Lung (tissue), 12 donors: Measurements from ENCODE around the gene MAMDC2. TPM values are rescaled to one million over a fixed set of nuclear protein-coding genes. Genes with fewer than 3 reads are reported as not detected.

Source experiments
- ATAC-seq: fragments of 200-7000 bp; cut with Tn5 transposase; one replicate; pipeline ENCODE4 v1.9.1; 2020; ENCODE audit warnings: moderate number of reproducible peaks; ENCODE audit not compliant: insufficient read depth, low FRiP score
- DNase-seq, 3 donors: peaks; one replicate each; pipeline ENCODE4 v3.0.0-alpha.2; 2013 to 2017
- H3K27ac ChIP-seq, 2 donors: one replicate each; pipeline ENCODE4 v1.5.1; 2013; ENCODE audit warnings: mild to moderate bottlenecking in 2 of 2, moderate library complexity in 2 of 2, control low read depth in 1 of 2, inconsistent platforms in 1 of 2, low read depth in 1 of 2, low read length in 1 of 2
- H3K27me3 ChIP-seq, 3 donors: one replicate each; pipeline ENCODE4 v1.5.1; 2013; ENCODE audit warnings: low read length in 2 of 3; ENCODE audit not compliant: control insufficient read depth in 3 of 3, insufficient read depth in 3 of 3
- H3K36me3 ChIP-seq, 4 donors: one replicate each; pipeline ENCODE4 v1.5.1; 2013; ENCODE audit warnings: low read length in 4 of 4, mild to moderate bottlenecking in 1 of 4, moderate library complexity in 1 of 4; ENCODE audit not compliant: control insufficient read depth in 4 of 4, insufficient read depth in 4 of 4
- H3K4me1 ChIP-seq, 5 donors: one replicate each; pipeline ENCODE4 v1.5.1; 2013; ENCODE audit warnings: low read length in 5 of 5, mild to moderate bottlenecking in 2 of 5, moderate library complexity in 1 of 5; ENCODE audit not compliant: control insufficient read depth in 5 of 5, insufficient read depth in 5 of 5
- H3K4me3 ChIP-seq: one replicate; pipeline ENCODE4 v1.5.1; 2013; ENCODE audit warnings: mild to moderate bottlenecking, control low read depth, moderate library complexity
- H3K9ac ChIP-seq, 2 donors: one replicate each; pipeline ENCODE4 v1.5.1; 2013; ENCODE audit warnings: low read length in 2 of 2, control low read depth in 1 of 2; ENCODE audit not compliant: insufficient read depth in 1 of 2
- H3K9me3 ChIP-seq, 4 donors: one replicate each; pipeline ENCODE4 v1.5.1; 2013; ENCODE audit warnings: low read length in 3 of 4, mild to moderate bottlenecking in 1 of 4, moderate library complexity in 1 of 4; ENCODE audit not compliant: control insufficient read depth in 4 of 4, insufficient read depth in 3 of 4
- CTCF ChIP-seq: IDR thresholded peaks from 2 replicates; pipeline ENCODE4 v1.5.1; 2012; ENCODE audit warnings: mild to moderate bottlenecking; ENCODE audit errors: control extremely low read depth, extremely low read depth
- WGBS, 2 donors: extraction: QIAGEN DNeasy Blood & Tissue Kit; methylation state at CpG; one replicate each; pipeline ENCODE4 v1.1.7; 2013; 5-methylcytosine and 5-hydroxymethylcytosine counted together
- polyA plus RNA-seq, 2 donors: library from polyadenylated mRNA; stranded (reverse); fragments of 200-250 nt; gene quantifications; one replicate each; pipeline ENCODE4 v1.2.1, GENCODE V29; 2013
- total RNA-seq, 2 donors: library from RNA; depleted of rRNA in 1 of 2; stranded (reverse); fragments of >200 nt in 1 of 2; gene quantifications; one replicate each; pipeline ENCODE4 v1.2.1, GENCODE V29; 2014 to 2021
- donor health status: control.
- donor health status: control.
- donor health status: Bipolar disorder and iron deficiency.
- donor health status: healthy.
- donor health status: DM: yes; HTN: yes; CAD: no.

Gene MAMDC2
- total and polyA plus RNA-seq, 4 donors = 6.5 to 28.6 (median 10.0) TPM

GRCh38 chr9:70127540-70128416 lies 84.1 kb downstream of the MAMDC2 start:
- ATAC-seq (peak; percentile 19), DNase-seq (peak in 1 of 3 donors; percentile 32)
- H3K4me1 ChIP-seq = peaks cover 0 to 16% (median 4%) of the 10 kb centered on the region in 5 donors
- H3K36me3 ChIP-seq = peaks cover 0 to 2% (median 0%) of the 10 kb centered on the region in 4 donors
- TF ChIP-seq CTCF = no peak
- WGBS, 2 donors = 67 to 80% methylated on average over 7 of the region's 7 CpGs
- no peaks in the 10 kb centered on the region for H3K27me3 ChIP-seq
- no peak overlapping the region for H3K9ac ChIP-seq
- no peak overlapping the region for H3K4me3 ChIP-seq
- H3K27ac ChIP-seq = peak overlapping the region; percentile 17 to 48
- peaks cover 0 to 3% (median 0%) of the 10 kb centered on the region in 4 donors for H3K9me3 ChIP-seq

GRCh38 chr9:70130266-70130665 lies 86.6 kb downstream of the MAMDC2 start:
- ATAC-seq (no peak), DNase-seq (peak in 2 of 3 donors; percentile 18 to 53)
- Histone ChIP-seq H3K27me3 (no peaks in the 10 kb centered on the region), H3K4me3 (no peak overlapping the region), H3K9me3 (peaks cover 0 to 2% (median 0%) of the 10 kb centered on the region in 4 donors), H3K27ac (no peak overlapping the region), H3K4me1 (peaks cover 0 to 15% (median 5%) of the 10 kb centered on the region in 5 donors), H3K36me3 (no peaks in the 10 kb centered on the region), H3K9ac (no peak overlapping the region)
- 84% methylated on average over 2 of the region's 2 CpGs for WGBS, 2 donors
- TF ChIP-seq CTCF = no peak

- Histone ChIP-seq H3K4me3 (no peak overlapping the region), H3K27me3 (no peaks in the 10 kb centered on the region), H3K9ac (no peak overlapping the region), H3K9me3 (peaks cover 0 to 2% (median 0%) of the 10 kb centered on the region in 4 donors), H3K4me1 (peaks cover 0 to 8% (median 5%) of the 10 kb centered on the region in 5 donors), H3K36me3 (no peaks in the 10 kb centered on the region), H3K27ac (no peak overlapping the region)
- DNase-seq (peak in 1 of 3 donors; percentile 39), ATAC-seq (no peak)
- no peak for TF ChIP-seq CTCF
- 65 to 81% methylated on average over 1 of the region's 1 CpG for WGBS, 2 donors
Measured at GRCh38 chr9:70131296-70131695, 87.6 kb downstream of the MAMDC2 start.
